Anterior cingulate cortex (tissue), 58 donors: ENCODE data around the gene PLIN1.
A peak's percentile ranks its signal among the peaks of the same experiment; 100 is the strongest.

Source experiments
- DNase-seq, 58 donors: peaks; one replicate each; lab custom pipeline; 2025; lab: John Stamatoyannopoulos, UW

The PLIN1 gene

GRCh38 chr15:89630974-89631901, 47.9 kb downstream of the PLIN1 start:
- DNase-seq: peak in 1 of 58 donors; percentile 16

- DNase-seq: no peak
Measured at GRCh38 chr15:89630260-89630659, 48.9 kb downstream of the PLIN1 start.

- DNase-seq: no peak
Measured at GRCh38 chr15:89629829-89630228, 49.3 kb downstream of the PLIN1 start.

DNA sequence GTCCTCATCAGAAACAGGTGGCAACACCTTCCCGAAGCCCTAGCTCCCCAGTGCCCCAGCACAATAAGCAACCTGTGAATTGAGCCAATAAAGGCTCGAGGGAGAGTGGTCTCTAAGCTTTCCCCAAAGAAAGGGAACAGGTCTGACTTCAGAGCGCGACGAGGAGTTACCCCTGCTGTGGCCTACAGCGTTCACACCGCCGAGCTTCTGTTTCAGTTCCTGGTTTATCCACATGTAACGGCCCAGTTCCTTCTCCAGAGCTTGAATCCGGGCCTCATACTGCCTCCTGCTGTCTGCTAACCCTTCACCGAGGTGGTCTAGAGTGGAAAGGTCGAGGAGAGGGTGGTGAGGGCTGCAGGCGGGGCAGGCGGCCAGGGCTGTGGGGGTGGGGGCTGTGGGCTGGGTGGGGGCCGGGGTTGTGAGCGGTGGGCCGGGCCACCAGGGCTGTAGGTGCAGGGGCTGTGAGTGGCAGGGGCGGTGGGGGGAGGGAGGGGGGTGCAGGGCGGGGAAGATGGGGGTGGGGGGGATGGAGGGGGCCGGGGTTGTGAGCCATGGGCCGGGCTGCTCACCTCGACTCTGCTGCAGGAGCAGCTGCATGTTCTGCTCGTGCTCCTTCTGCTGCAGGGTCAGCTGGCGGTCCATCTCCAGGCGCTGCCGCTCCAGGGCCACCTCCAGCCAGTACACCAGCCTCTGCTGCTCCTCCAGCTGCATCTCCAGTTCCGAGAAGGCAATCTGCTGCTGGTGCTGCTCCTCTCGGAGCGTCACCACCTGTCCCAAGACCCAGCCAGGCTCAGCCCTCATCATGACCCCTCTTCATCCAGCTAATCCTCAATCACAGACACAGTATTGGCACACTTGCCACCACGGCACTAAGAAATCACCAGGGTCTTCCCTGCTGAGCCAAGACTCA, 50.1 kb downstream of the PLIN1 start:
- no peak for DNase-seq

- DNase-seq: no peak
Measured at GRCh38 chr15:89628301-89628700, 50.9 kb downstream of the PLIN1 start.

DNA sequence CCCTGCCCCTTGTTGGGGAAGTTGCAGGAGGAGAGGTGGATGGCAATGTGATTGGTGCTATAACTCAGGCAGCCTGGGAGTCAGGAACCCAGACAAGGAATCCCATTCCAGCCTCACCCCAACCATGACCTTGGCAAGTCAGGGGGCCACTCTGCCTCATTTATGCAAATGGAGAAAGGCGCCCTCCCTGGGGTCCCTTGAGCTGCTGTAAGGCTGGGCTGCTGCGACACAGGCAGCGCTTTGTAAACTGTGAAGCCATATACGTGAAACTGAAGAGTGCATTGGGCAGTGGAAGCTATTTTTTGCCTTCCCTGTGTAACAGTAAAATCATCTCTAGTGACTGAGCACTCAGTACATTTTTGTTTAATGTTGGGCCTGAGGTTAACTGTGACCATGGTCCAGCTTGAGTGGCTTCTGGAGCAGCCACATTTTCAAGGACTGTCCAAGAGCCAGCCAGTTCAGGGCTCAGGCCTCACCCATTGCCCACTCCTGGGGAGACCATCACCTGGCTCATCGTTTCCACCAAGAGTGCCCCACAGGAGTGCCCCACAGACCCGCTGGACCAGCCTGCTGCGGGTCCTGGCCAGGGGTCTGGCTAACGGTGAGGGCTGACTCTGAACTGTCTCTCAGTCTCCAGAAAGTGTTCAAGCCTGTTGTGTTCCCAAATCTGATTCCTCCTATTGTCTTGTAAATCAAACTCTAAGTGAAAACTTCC, 51.8 kb downstream of the PLIN1 start:
- DNase-seq: no peak

DNA sequence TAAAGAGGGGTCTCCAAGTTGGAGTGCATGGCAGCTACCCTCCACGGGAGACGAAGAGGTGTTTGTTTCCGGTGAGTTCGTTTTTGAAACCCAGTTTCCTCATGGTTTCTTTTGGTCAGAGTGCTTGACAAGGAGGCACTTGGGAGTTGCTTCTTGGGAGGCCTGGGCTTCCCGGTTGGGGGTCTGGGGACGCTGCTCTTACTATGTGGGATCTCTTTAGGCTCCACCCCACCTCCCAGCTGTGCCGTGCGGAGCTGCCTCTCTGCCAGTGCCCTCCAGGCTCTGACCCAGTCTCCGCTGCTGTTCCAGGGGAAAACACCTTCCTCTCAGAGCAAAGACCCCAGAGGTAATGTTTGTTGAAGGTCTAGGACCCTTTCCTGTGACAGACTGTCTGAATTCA, 53.5 kb downstream of the PLIN1 start:
- DNase-seq: no peak

GRCh38 chr15:89623165-89623564, 56.0 kb downstream of the PLIN1 start:
- DNase-seq: no peak

GRCh38 chr15:89621547-89621946, 57.6 kb downstream of the PLIN1 start:
- DNase-seq: no peak

GRCh38 chr15:89616228-89616627, 62.9 kb downstream of the PLIN1 start:
- no peak for DNase-seq

DNA sequence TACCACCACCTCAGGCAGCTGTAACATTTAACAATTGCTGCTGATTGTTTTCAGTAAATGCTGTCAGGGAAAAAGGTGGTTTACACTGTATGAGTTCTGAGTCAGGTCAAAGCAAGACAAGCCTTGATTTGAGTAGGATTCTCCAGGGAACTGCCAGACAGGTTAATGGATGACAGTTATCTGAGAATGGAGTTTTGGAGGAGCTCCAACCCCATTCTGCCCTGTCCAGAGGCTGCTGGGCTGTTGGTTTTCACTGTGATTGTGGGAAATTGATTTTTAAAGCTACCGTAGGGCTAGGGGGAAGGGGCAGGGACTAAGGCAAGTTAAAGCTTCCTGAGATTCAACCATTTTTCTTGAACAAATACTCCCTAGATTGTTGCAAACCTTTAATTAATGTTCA, 64.0 kb downstream of the PLIN1 start:
- no peak for DNase-seq
